ENCODE results near the gene WDR18.

GRCh38 chr19:998064-998463 lies 13.9 kb downstream of the WDR18 start:
- TF ChIP-seq CTCF (IDR thresholded peaks at IDR 0.05; ENCODE audit: low read depth, low read length, missing input control) = no peak
- TF ChIP-seq FOXA1 (IDR thresholded peaks at IDR 0.05) = no peak
- no peak for TF ChIP-seq TAF1 (conservative IDR thresholded peaks at IDR 0.05)
- TF ChIP-seq RXRA (IDR thresholded peaks at IDR 0.05) = no peak
